ENCODE measurements around the gene TNPO1.

GRCh38 chr5:72818866-72819534, 2.5 kb downstream of the TNPO1 start:
- TF ChIP-seq CTCF (conservative IDR thresholded peaks at IDR 0.05; ENCODE audit: low read depth, low read length) (peak; percentile 65), EZH2 (IDR thresholded peaks at IDR 0.05; ENCODE audit: borderline replicate concordance, low read depth, low read length, poor library complexity, severe bottlenecking) (no peak)
